PFSK-1 (cell line): ENCODE measurements around the gene CRTAC1.

Source experiments
- POLR2AphosphoS5 ChIP-seq: IDR thresholded peaks from 2 replicates; pipeline ENCODE4 v1.6.1; 2012; ENCODE audit warnings: low read depth, mild to moderate bottlenecking, control low read depth, low read length, moderate library complexity
- SIN3A ChIP-seq: IDR thresholded peaks from 2 replicates; pipeline ENCODE4 v1.6.1; 2012; ENCODE audit warnings: mild to moderate bottlenecking, low read length, moderate library complexity, borderline replicate concordance; ENCODE audit not compliant: insufficient read depth
- TAF1 ChIP-seq: IDR thresholded peaks from 2 replicates; pipeline ENCODE4 v1.6.1; 2012; ENCODE audit warnings: low read length, control low read depth, borderline replicate concordance; ENCODE audit not compliant: insufficient read depth
- TF ChIP-seq, protein P1 (sequence below), 2 experiments: IDR thresholded peaks; 2 replicates each; pipeline versions ENCODE4 v1.6.1 to v1.8.0; 2011 to 2012; ENCODE audit warnings: low read depth in 2 of 2, low read length in 2 of 2, control low read depth in 1 of 2, inconsistent platforms in 1 of 2, mild to moderate bottlenecking in 1 of 2, moderate library complexity in 1 of 2; ENCODE audit not compliant: insufficient read depth in 1 of 2

GRCh38 chr10:97863808-97864207, 166.6 kb downstream of the CRTAC1 start:
- TF ChIP-seq TAF1 (no peak), POLR2AphosphoS5 (no peak), SIN3A (no peak)
- TF ChIP-seq, protein P1, sequence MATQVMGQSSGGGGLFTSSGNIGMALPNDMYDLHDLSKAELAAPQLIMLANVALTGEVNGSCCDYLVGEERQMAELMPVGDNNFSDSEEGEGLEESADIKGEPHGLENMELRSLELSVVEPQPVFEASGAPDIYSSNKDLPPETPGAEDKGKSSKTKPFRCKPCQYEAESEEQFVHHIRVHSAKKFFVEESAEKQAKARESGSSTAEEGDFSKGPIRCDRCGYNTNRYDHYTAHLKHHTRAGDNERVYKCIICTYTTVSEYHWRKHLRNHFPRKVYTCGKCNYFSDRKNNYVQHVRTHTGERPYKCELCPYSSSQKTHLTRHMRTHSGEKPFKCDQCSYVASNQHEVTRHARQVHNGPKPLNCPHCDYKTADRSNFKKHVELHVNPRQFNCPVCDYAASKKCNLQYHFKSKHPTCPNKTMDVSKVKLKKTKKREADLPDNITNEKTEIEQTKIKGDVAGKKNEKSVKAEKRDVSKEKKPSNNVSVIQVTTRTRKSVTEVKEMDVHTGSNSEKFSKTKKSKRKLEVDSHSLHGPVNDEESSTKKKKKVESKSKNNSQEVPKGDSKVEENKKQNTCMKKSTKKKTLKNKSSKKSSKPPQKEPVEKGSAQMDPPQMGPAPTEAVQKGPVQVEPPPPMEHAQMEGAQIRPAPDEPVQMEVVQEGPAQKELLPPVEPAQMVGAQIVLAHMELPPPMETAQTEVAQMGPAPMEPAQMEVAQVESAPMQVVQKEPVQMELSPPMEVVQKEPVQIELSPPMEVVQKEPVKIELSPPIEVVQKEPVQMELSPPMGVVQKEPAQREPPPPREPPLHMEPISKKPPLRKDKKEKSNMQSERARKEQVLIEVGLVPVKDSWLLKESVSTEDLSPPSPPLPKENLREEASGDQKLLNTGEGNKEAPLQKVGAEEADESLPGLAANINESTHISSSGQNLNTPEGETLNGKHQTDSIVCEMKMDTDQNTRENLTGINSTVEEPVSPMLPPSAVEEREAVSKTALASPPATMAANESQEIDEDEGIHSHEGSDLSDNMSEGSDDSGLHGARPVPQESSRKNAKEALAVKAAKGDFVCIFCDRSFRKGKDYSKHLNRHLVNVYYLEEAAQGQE (IDR thresholded peaks at IDR 0.05; ENCODE audit: insufficient read depth in 1 of 2, low read depth in 2 of 2, low read length in 2 of 2): no peak
